ENCODE data around the gene SERINC5.

GRCh38 chr5:80119372-80119771 lies 136.5 kb downstream of the SERINC5 start:
- TF ChIP-seq CTCF (conservative IDR thresholded peaks at IDR 0.05; ENCODE audit: low read depth, low read length) (no peak), EZH2 (IDR thresholded peaks at IDR 0.05; ENCODE audit: low read length, unreplicated experiment) (no peak), EZH2phosphoT487 (IDR thresholded peaks at IDR 0.05; ENCODE audit: borderline replicate concordance, low read length) (no peak)
